H4 (cell line): ENCODE measurements around the gene LILRB1. TPM values are rescaled to one million over a fixed set of nuclear protein-coding genes. Genes with fewer than 3 reads are reported as not detected.
"Not testable (repeated sequence)": the region's sequence is repeated elsewhere in the genome, so short reads cannot be mapped to it uniquely, and the experiment has no call there.

Source experiments
- DNase-seq: peaks from one replicate; pipeline ENCODE4 v3.0.0-alpha.2; 2015; ENCODE audit warnings: low spot score
- total RNA-seq: library from RNA; depleted of rRNA; stranded (reverse); fragments of >200 nt; shearing (Covaris generic); gene quantifications from 2 replicates; pipeline ENCODE4 v1.2.3, GENCODE V29; 2014

The LILRB1 gene
- total RNA-seq, 1 experiment from 2014 or later = not detected

- not testable (repeated sequence) for DNase-seq
Measured at GRCh38 chr19:54624934-54625730, 5.2 kb upstream of the LILRB1 start.

GRCh38 chr19:54626757-54627156, 3.5 kb upstream of the LILRB1 start:
- DNase-seq = no peak

DNA sequence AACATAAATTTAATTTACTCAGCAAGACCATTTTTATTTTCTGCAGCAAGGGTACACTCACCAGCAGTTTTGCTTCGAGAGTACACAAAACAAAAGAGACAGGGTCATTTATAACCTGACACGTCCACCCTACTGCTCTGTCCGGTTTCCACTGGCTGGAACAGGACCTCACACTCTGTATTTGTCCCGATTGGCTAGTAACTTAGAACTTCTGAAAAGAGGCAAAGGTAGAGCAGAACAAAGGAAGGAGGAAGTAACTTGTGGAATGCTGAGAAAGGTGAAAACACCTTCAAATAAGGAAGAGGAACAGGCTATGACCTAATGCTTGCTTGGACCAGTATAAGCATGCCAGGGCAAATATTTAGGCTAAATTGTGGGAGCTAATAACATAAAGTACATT, 2.4 kb upstream of the LILRB1 start:
- DNase-seq = not testable (repeated sequence)

- no peak for DNase-seq
Measured at GRCh38 chr19:54630782-54631181, 498 bp downstream of the LILRB1 start.

DNA sequence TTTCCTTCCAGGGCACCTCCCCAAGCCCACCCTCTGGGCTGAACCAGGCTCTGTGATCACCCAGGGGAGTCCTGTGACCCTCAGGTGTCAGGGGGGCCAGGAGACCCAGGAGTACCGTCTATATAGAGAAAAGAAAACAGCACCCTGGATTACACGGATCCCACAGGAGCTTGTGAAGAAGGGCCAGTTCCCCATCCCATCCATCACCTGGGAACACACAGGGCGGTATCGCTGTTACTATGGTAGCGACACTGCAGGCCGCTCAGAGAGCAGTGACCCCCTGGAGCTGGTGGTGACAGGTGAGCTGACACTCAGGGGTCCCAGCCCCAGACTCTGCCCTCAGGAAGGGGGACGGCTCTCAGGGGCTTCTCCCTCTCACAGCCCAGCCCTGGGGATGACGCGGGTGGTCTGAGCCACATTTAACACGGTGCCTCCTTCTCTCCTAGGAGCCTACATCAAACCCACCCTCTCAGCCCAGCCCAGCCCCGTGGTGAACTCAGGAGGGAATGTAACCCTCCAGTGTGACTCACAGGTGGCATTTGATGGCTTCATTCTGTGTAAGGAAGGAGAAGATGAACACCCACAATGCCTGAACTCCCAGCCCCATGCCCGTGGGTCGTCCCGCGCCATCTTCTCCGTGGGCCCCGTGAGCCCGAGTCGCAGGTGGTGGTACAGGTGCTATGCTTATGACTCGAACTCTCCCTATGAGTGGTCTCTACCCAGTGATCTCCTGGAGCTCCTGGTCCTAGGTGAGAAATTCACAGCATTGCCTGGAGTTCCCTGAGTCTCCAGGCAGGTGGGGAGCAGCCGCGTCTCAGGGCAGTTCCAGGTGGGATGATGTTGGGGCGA, 1.4 kb downstream of the LILRB1 start:
- DNase-seq = not testable (repeated sequence)

DNA sequence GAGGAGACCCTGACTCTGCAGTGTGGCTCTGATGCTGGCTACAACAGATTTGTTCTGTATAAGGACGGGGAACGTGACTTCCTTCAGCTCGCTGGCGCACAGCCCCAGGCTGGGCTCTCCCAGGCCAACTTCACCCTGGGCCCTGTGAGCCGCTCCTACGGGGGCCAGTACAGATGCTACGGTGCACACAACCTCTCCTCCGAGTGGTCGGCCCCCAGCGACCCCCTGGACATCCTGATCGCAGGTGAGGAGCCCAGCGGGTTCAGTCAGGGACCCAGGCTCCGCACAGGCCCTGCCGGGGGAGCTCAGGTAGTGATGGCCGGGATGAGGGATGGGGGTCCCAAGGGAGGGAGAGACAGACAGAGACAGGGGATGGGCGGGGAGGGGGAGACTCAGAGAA, 2.2 kb downstream of the LILRB1 start:
- not testable (repeated sequence) for DNase-seq

- DNase-seq = no peak
Measured at GRCh38 chr19:54633401-54633800, 3.1 kb downstream of the LILRB1 start.

DNA sequence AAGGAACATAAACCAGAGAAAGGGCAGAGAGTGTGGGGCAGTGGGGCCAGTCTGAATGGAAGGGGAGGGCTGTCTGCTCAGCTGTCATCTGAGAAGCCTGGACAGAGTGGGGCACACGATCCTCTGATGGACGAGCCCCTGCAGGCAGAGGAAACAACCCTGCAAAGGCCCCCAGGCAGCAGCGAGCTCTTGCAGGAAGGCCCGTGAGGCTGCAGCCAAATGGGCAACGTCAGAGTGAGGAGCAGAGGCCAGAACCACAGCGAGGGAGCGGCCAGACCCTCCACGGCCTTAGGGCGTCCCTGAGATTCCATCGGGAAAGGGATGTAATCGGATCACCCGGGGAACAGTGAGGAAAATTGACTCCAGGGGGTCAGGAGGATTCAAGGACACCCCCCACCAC, 5.8 kb downstream of the LILRB1 start:
- DNase-seq = not testable (repeated sequence)

GRCh38 chr19:54638683-54639082, 8.4 kb downstream of the LILRB1 start:
- no peak for DNase-seq

DNA sequence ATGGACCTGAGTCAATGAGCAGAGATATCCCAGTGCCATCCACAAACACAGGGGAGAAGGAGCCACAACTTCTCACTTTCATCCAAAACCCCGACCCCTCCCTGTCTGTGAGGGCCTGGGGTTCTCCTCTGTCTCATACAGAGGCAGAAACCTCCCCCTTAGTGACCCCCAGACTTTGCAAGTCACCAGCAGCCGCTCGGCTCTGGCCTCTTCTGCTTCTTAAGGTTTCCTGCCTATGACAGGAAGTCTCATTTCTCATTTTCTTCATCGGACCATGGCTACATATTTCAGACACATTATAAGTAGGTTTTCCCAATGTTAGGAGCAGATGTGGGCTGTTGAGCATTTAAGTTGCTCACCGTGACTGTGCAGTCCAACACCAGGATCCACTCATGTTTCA, 12.7 kb downstream of the LILRB1 start:
- not testable (repeated sequence) for DNase-seq

GRCh38 chr19:54643583-54643982, 13.3 kb downstream of the LILRB1 start:
- DNase-seq = not testable (repeated sequence)

DNA sequence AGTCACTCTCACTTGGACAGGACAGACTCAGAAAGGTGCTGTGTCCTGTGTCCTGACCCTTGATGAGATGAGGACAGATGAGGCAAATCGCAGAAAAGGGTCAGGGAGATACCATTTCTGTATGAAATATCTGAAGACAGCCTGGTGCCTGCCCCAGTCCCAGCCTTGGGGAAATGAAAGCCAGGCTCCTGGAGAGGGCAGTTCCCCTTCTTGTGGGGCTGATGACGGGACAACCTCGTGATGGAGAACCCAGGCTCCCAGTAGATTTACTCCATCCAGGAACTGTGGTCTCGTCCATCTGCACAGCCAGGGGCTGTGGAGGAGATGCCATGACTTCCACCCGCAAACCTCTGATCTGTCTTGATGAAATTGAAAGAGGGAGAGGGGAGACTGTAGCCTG, 13.8 kb downstream of the LILRB1 start:
- no peak for DNase-seq

- DNase-seq = no peak
Measured at GRCh38 chr19:54646331-54646841, 16.1 kb downstream of the LILRB1 start.

- no peak for DNase-seq
Measured at GRCh38 chr19:54648129-54648528, 17.8 kb downstream of the LILRB1 start.

DNA sequence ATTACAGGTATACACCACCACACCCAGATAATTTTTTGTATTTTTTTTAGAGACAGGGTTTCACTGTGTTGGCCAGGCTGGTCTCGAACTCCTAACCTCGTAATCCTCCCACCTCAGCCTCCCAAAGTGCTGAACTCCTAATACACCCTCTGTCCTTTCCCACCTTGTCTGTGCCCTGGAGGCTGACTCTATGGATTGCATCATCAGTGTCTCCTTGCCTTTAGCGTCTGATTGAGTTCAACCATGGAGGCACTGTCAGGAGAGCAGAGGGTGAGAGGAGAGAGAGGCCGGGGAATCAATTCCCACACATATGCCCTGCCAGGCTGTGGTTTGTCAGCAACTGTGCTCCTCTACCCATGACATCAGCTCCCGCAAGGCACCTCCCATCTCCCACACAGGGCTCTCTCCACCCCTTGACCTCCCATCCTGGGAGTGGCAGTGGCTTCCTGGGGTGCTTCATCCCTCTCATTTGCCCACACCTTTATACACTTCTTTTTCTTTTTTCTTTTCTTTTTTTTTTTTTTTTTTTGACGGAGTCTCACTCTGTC, 19.9 kb downstream of the LILRB1 start:
- no peak for DNase-seq

GRCh38 chr19:54653181-54653809, 23.0 kb downstream of the LILRB1 start:
- DNase-seq = peak; percentile 47

GRCh38 chr19:54654447-54655321, 24.4 kb downstream of the LILRB1 start:
- no peak for DNase-seq

DNA sequence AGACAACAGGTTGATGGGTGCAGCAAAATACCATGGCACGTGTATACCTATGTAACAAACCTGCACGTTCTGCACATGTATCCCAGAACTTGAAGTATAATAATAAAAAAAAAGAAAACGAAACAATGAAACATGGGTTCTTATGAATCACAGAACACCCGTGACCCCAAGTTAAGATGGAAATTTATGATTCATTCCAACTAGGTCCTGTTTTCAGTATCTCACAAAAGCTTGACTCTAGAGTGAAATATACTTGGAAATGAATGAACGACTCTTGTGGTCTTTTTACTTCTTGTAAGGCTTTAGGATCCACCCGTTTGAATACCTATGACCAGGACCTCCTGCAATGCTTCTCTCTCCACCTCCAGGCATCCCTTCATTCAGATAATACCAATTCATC, 29.0 kb downstream of the LILRB1 start:
- no peak for DNase-seq

DNA sequence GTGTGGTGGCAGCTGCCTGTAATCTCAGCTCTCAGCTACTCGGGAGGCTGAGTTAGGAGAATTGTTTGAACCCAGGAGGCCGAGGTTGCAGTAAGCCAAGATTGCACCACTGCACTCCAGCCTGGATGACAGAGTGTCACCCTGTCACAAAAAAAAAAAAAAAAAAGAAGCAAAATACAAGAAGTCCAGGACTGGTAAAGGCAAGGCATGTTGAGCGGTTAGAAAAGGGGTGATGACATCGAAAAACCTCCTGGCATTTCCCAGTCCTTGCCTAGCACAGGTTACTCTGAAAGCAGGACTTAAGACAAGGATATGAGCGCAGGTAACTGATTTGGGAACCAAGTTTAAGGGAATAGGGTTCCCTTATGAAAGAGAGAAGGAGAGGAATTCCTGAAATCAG, 30.0 kb downstream of the LILRB1 start:
- no peak for DNase-seq

DNA sequence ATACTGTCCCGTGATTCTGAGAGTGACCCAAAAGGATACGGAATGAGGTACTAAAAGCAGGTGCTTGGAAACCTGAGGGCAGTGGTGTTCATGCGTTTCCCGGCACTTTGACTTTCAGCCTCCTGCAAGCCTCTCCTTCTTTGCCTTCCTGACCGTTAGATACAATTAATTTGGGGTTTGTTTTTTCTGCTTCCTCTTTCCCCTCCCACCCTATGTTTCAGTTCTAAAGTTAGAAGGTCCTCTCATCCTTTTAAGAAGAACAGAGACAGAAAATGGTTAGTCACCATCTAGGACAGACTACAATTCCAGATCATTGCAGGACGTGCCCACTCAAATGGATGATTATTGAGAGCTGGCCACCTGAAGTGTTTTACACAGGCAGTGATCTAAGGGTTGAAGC, 30.7 kb downstream of the LILRB1 start:
- no peak for DNase-seq
